GM12874 (cell line): ENCODE data around the gene CXCR2.

ENCODE experiments used
- TF ChIP-seq, protein P1 (sequence below): IDR thresholded peaks from 2 replicates; pipeline ENCODE4 v1.5.1; 2011; ENCODE audit warnings: low read depth, mild to moderate bottlenecking, control low read depth, low read length, moderate library complexity; ENCODE audit not compliant: insufficient read depth

The CXCR2 gene

DNA sequence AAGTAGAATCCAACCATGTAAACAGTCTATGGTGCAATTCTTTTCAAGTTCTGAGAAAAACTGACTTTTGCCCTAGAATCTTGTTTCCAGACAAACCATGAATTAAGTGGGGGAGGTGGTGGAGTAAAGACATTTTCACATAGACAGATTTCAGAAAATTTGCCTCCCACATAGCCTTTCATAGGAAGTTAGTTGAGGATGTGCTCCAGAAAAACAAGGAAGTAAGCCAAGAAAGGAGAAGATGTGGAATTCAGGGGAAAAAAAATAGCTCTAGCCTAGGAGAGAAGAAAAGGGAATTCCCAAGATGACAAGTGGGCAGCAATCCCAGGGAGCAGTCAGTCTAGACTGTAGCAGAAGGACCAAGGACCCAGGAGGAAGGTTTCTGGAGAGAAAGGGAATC, 39.4 kb upstream of the CXCR2 start:
- TF ChIP-seq, protein P1, sequence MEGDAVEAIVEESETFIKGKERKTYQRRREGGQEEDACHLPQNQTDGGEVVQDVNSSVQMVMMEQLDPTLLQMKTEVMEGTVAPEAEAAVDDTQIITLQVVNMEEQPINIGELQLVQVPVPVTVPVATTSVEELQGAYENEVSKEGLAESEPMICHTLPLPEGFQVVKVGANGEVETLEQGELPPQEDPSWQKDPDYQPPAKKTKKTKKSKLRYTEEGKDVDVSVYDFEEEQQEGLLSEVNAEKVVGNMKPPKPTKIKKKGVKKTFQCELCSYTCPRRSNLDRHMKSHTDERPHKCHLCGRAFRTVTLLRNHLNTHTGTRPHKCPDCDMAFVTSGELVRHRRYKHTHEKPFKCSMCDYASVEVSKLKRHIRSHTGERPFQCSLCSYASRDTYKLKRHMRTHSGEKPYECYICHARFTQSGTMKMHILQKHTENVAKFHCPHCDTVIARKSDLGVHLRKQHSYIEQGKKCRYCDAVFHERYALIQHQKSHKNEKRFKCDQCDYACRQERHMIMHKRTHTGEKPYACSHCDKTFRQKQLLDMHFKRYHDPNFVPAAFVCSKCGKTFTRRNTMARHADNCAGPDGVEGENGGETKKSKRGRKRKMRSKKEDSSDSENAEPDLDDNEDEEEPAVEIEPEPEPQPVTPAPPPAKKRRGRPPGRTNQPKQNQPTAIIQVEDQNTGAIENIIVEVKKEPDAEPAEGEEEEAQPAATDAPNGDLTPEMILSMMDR = no peak

DNA sequence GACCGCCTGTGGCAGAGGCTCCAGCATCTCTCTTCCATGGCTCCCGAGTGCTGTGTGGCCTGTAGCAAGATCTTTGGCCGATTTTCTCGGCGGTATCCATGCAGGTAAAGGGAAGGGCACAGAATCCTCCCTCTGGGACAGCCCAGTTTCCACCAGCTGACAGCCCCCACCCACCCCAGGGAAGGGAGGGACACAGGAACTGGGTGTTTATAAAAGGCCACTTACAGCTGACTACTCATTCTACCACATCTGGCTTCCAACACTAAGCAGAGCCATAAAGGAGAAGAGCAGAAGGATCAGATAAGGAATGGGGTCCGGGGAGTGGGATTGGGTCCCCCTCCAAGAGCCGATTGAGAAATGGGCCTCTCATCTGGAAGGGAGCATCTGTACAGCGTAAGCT, 36.6 kb upstream of the CXCR2 start:
- TF ChIP-seq, protein P1 = no peak

DNA sequence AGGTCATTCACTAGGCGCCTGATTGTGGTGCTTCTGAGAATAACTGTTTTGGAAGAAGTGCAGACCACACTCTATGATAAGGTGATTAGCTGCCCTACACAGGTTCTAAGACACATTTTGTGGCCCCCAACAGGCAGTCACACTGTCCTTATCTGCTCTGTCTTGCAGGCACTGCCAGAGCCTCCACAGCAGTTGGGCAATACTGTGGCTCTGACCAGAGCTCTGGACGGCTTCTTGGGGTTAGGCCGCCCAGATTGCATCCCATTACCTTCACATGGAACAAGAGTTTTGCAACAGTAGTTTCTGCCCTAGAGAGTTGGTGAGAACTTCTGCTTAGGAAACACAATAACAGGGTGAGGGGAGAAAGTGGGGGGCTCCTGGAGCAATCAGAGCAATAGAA, 34.1 kb upstream of the CXCR2 start:
- TF ChIP-seq, protein P1 = no peak

DNA sequence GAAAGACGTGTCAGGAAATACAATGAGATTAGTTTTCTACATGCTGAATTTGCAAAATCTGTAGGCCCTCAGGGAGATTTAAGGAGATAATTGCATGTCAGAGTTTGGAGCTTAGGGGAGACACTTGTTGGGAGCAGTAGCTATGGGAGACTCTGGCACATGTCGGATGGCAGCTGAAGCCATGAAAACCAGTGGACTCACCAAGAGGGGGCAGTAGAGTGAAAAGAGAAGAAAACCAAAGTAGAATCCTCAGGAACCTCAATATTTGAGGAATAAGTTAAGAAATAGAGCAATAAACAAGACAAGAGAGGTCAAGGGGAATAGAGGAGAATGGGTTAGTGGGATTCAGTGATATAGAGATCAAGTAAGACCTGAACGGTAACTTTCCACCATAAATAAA, 31.9 kb upstream of the CXCR2 start:
- TF ChIP-seq, protein P1 = no peak

DNA sequence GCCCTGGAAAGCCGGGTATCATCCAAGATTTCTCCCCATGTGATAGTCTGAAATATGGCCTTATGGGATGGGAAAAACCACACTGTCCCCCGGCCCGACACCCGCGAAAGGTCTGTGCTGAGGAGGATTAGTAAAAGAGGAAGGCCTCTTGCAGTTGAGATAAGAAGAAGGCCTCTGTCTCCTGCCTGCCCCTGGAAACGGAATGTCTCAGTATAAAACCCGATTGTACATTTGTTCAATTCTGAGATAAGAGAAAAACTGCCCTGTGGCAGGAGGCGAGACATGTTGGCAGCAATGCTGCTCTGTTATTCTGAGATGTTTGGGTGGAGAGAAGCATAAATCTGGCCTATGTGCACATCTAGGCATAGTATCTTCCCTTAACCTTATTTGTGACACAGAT, 30.0 kb upstream of the CXCR2 start:
- TF ChIP-seq, protein P1 = no peak

DNA sequence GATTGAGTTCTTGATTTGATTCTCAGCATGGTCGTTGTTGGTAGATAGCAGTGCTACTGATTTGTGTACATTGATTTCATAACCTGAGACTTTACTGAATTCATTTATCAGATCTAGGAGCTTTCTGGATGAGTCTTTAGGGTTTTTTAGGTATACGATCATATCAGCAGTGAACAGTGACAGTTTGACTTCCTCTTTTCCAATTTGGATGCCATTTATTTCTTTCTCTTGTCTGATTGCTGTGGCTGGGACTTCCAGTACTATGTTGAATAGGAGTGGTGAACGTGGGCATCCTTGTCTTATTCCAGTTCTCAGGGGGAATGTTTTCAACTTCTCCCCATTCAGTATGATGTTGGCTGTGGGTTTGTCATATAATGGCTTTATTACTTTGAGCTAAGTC, 27.9 kb upstream of the CXCR2 start:
- TF ChIP-seq, protein P1 = no peak

DNA sequence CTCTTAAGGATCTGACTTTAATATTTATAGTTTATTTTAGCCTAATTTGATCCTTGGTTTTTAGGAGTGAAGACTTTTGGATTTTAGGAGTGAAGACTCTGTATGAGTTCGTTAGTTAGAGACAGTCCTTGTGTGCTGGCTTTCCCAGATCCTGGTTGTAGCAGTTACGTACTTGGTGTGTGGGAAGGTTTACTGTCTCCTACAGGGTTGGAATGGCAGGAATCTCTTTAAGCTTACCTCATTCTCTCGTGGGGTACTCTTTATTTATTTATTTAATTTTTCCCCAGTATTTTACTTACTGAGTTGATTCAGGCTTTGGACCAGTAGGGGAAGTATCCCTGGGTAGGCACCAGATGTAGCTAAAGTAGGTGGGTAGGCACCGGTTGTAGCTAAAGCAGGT, 1.8 kb upstream of the CXCR2 start:
- TF ChIP-seq, protein P1 = no peak

DNA sequence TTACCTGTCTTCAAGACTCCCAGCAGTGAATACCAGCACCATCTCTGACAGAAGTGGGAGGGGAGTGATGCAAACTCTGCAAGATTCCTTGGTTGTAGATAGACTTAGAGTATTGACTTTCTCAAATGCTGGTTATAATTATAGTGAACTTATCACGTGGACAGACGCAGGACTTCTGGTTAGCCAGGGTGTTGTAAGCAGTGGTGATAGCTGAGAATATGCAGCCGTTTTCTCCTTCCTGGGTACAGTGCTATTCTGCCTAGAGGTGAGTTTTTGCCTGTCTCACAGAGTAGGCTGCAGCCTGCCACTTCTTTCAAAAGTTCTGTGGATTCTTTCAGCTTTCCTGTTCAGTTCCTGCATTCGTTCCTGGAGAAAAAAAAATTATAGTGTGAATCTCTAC, 733 bp upstream of the CXCR2 start:
- TF ChIP-seq, protein P1 = no peak
